Stimulated activated CD8-positive, alpha-beta memory T cell treated with anti-CD3 and anti-CD28 coated beads, Interleukin-15, amount 100 ng/mL, for 1 hour (primary cell): Measurements from ENCODE around the gene TRIM8.

Experiments used
- DNase-seq: peaks from one replicate; pipeline ENCODE4 v3.0.0-alpha.2; 2020; ENCODE audit warnings: low read depth

Gene TRIM8

GRCh38 chr10:102701796-102702195 is 57.5 kb downstream of the TRIM8 start:
- DNase-seq: no peak

GRCh38 chr10:102702742-102703141 is 58.5 kb downstream of the TRIM8 start:
- DNase-seq: no peak

GRCh38 chr10:102704915-102705314 is 60.6 kb downstream of the TRIM8 start:
- no peak for DNase-seq

GRCh38 chr10:102705531-102705930 is 61.3 kb downstream of the TRIM8 start:
- no peak for DNase-seq
